Thyroid gland (tissue), 4 donors: Measurements from ENCODE around the gene CNN1. TPM values are rescaled to one million over a fixed set of nuclear protein-coding genes. Genes with fewer than 3 reads are reported as not detected.

Experiments used
- DNase-seq, 2 donors: peaks; one replicate each; pipeline ENCODE4 v3.0.0-alpha.2; 2019
- H3K27ac ChIP-seq, 3 donors: fragments of 200-600 bp; sonication (generic); 1 replicate in 2 of 3; 2 replicates in 1 of 3; pipeline ENCODE4 v1.5.1; 2016 to 2019; ENCODE audit warnings: mild to moderate bottlenecking in 1 of 3, moderate library complexity in 1 of 3
- H3K27me3 ChIP-seq: fragments of 200-600 bp; sonication (generic); one replicate; pipeline ENCODE4 v1.5.1; 2019
- H3K36me3 ChIP-seq, 2 donors: fragments of 200-600 bp; sonication (generic); one replicate each; pipeline ENCODE4 v1.5.1; 2016 to 2019
- H3K4me1 ChIP-seq, 2 donors: fragments of 200-600 bp; sonication (generic); one replicate each; pipeline ENCODE4 v1.5.1; 2017 to 2019
- H3K4me3 ChIP-seq, 3 donors: fragments of 200-600 bp; sonication (generic); replicated peaks in 1 of 3; 1 replicate in 2 of 3; 2 replicates in 1 of 3; pipeline ENCODE4 v1.5.1; 2016; ENCODE audit warnings: mild to moderate bottlenecking in 1 of 3
- H3K9me3 ChIP-seq: fragments of 200-600 bp; sonication (generic); one replicate; pipeline ENCODE4 v1.5.1; 2017
- CTCF ChIP-seq, 6 experiments: fragments of 200-600 bp in 3 of 6; fragments of 450-650 bp in 3 of 6; sonication (generic) in 3 of 6; IDR thresholded peaks; one replicate each; pipeline ENCODE4 v1.5.1; 2016 to 2019; ENCODE audit warnings: antibody characterized with exemption in 6 of 6, mild to moderate bottlenecking in 2 of 6, inconsistent platforms in 1 of 6, moderate library complexity in 1 of 6
- POLR2A ChIP-seq, 2 donors: fragments of 450-650 bp; IDR thresholded peaks; one replicate each; pipeline ENCODE4 v1.6.1; 2017; ENCODE audit warnings: antibody characterized with exemption in 2 of 2, mild to moderate bottlenecking in 2 of 2, moderate library complexity in 1 of 2
- whole genome bisulfite sequencing, 2 donors: methylation state at CpG; one replicate each; pipeline ENCODE4 v1.1.5; 2017; 5-methylcytosine and 5-hydroxymethylcytosine counted together
- intact Hi-C: fragments of 100-400 bp; cut with DNase I; formaldehyde crosslinking; loops from one replicate; pipeline ENCODE4 v1.15.1; 2023
- total RNA-seq, 4 donors: library from RNA; depleted of rRNA; stranded (reverse); fragments of >200 nt; gene quantifications; one replicate each; pipeline ENCODE4 v1.2.3, GENCODE V29; 2016

The CNN1 gene
- total RNA-seq: 10 to 100 TPM in 2 of 4 donors, 1 to 10 TPM in 2; 6.3 to 21.6 (median 8.7) TPM

GRCh38 chr19:11538232-11539036 is at the start of gene CNN1:
Gene CNN1, plus strand, starts transcription at chr19:11538851. Its CDS starts 77 bp downstream, at chr19:11538928.
- intact Hi-C loops: no loop called here
- H3K27me3 ChIP-seq: no peaks in the 10 kb centered on the region
- peaks cover 5 to 7% of the 10 kb centered on the region in 2 donors for H3K4me1 ChIP-seq

GRCh38 chr19:11489378-11489777 is 49.3 kb upstream of the CNN1 start:
- Histone ChIP-seq H3K4me3 (no peak overlapping the region), H3K27me3 (no peaks in the 10 kb centered on the region), H3K9me3 (no peaks in the 10 kb centered on the region), H3K36me3 (peaks cover 6 to 16% of the 10 kb centered on the region in 2 donors), H3K4me1 (no peaks in the 10 kb centered on the region), H3K27ac (no peak overlapping the region)
- TF ChIP-seq CTCF (IDR thresholded peaks at IDR 0.05) (no peak), POLR2A (IDR thresholded peaks at IDR 0.05) (no peak)
- no peak for DNase-seq
- intact Hi-C loops: no loop called here
- 92 to 96% methylated on average over 7 of the region's 7 CpGs for WGBS, 2 donors

More at GRCh38 chr19:11538232-11539036, at the start of gene CNN1:
- 30 to 34% methylated on average over 11 to 17 of the region's 21 CpGs for WGBS, 2 donors
- no peaks in the 10 kb centered on the region for H3K36me3 ChIP-seq
- TF ChIP-seq POLR2A (IDR thresholded peaks at IDR 0.05): no peak
- no peak within 1 kb of the TSS for H3K4me3 ChIP-seq
- peak within 1 kb of the TSS in 1 of 3 donors; percentile 6 for H3K27ac ChIP-seq
- H3K9me3 ChIP-seq: no peaks in the 10 kb centered on the region
- DNase-seq: peak in 1 of 2 donors; percentile 11

- Histone ChIP-seq H3K4me1 (no peaks in the 10 kb centered on the region), H3K4me3 (no peak overlapping the region), H3K27ac (no peak overlapping the region), H3K27me3 (no peaks in the 10 kb centered on the region), H3K9me3 (no peaks in the 10 kb centered on the region), H3K36me3 (peaks cover 19 to 23% of the 10 kb centered on the region in 2 donors)
- WGBS, 2 donors: 91% methylated on average over 25 to 27 of the region's 27 CpGs
- intact Hi-C loops: loop anchor here (10.0 kb wide), 1 partner anchor 90 kb away; no protein-coding TSS in a partner anchor
- TF ChIP-seq POLR2A (IDR thresholded peaks at IDR 0.05): no peak
- no peak for TF ChIP-seq CTCF (IDR thresholded peaks at IDR 0.05)
- DNase-seq: no peak
Observed at GRCh38 chr19:11494634-11495285, 43.9 kb upstream of the CNN1 start.

GRCh38 chr19:11495481-11495880 is 43.2 kb upstream of the CNN1 start:
- peaks cover 19 to 23% of the 10 kb centered on the region in 2 donors for H3K36me3 ChIP-seq
- TF ChIP-seq POLR2A (IDR thresholded peaks at IDR 0.05) (no peak), CTCF (IDR thresholded peaks at IDR 0.05) (no peak)
- no peak overlapping the region for H3K27ac ChIP-seq
- H3K27me3 ChIP-seq: no peaks in the 10 kb centered on the region
- H3K4me3 ChIP-seq: no peak overlapping the region
- DNase-seq: no peak
- intact Hi-C loops: loop anchor here (10.0 kb wide), 1 partner anchor 89 kb away; no protein-coding TSS in a partner anchor
- H3K9me3 ChIP-seq: no peaks in the 10 kb centered on the region
- no peaks in the 10 kb centered on the region for H3K4me1 ChIP-seq
- WGBS, 2 donors: 90 to 93% methylated on average over 7 to 10 of the region's 10 CpGs

GRCh38 chr19:11495885-11496284 is 42.8 kb upstream of the CNN1 start:
- no peak overlapping the region for H3K4me3 ChIP-seq
- no peak for DNase-seq
- no peaks in the 10 kb centered on the region for H3K4me1 ChIP-seq
- H3K9me3 ChIP-seq: no peaks in the 10 kb centered on the region
- H3K27me3 ChIP-seq: no peaks in the 10 kb centered on the region
- WGBS, 2 donors: 96% methylated on average over 11 of the region's 22 CpGs; no CpG with 5 or more reads in 1 of the 2 donors
- H3K27ac ChIP-seq: no peak overlapping the region
- intact Hi-C loops: loop anchor here (10.0 kb wide), 1 partner anchor 89 kb away; no protein-coding TSS in a partner anchor
- TF ChIP-seq POLR2A (IDR thresholded peaks at IDR 0.05) (no peak), CTCF (IDR thresholded peaks at IDR 0.05) (no peak)
- peaks cover 19 to 23% of the 10 kb centered on the region in 2 donors for H3K36me3 ChIP-seq
